ENCODE results near the gene MTMR1.

MTMR1 gene

GRCh38 chrX:150792949-150793527, 99.8 kb downstream of the MTMR1 start:
- no peak for DNase-seq

GRCh38 chrX:150805736-150806135, 112.5 kb downstream of the MTMR1 start:
- DNase-seq: no peak

GRCh38 chrX:150806827-150807226, 113.6 kb downstream of the MTMR1 start:
- DNase-seq: no peak

- DNase-seq: peak; percentile 21
These were observed 120.7 kb downstream of the MTMR1 start for GRCh38 chrX:150813922-150814321.
